GM18861 (cell line): ENCODE data around the gene SP2.

Experiments used
- ATAC-seq: cut with Tn5 transposase; IDR thresholded peaks from one replicate; pipeline ENCODE4 v1.9.1; 2021; ENCODE audit not compliant: unreplicated experiment

The SP2 gene

DNA sequence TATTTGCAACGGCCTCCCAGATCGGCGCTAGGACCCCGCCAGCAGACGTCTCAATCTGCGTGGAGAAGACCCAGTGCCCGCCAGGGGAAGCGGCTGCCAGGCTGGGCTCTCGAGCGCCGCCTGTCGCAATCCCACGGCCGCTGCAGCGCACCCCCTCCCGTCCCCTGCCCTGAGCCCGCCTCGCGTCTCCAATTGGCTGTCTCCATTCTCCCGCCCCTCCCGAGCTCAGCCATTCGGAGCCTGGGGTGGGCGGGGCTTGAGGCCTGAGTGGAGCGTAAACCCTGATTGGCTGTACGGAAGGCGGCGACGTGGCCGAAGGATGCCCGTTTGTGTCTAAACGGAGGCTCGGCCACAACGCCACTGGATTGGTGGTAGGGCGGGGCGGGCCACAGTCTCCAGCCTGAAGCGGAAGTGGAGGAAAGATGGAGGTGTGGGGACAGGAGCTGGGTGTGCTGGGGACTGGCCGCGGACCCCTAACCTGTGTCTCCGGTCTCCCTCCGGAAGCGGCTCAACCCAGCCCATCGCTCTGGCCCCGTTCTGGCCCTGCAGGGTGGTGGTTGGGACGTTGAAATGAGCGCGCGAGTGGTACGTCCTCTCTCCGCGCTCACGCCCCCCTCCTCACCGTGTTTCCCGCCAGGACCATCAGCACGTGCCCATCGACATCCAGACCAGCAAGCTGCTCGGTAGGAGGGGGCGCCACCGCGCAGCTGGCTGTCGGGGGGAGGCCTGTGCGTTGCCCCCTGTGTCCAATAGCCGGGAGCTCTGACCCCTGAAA, 74.9 kb downstream of the SP2 start, which contains the start of gene CDK5RAP3:
Gene CDK5RAP3, plus strand, starts transcription at position 389 of the 775 bp plus-strand sequence. Its CDS starts 34 bp downstream, at position 423.
- ATAC-seq = peak; percentile 96

DNA sequence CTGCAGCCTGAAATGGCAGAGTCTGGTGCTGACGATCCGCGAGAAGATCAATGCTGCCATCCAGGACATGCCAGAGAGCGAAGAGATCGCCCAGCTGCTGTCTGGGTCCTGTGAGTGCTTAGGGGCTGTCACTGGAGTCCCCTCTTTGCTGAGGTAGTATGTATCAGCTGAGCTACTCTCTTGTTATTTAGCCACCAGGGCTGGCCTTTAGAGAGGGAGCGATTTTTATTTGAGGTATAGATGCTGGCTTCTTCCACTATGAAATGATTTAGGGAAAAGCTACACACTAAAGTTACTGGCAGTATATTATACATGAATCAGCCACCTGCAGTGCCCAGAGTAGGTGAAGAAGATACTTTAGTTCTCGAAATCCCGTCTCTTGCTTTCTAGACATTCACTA, 77.5 kb downstream of the SP2 start:
- no peak for ATAC-seq

DNA sequence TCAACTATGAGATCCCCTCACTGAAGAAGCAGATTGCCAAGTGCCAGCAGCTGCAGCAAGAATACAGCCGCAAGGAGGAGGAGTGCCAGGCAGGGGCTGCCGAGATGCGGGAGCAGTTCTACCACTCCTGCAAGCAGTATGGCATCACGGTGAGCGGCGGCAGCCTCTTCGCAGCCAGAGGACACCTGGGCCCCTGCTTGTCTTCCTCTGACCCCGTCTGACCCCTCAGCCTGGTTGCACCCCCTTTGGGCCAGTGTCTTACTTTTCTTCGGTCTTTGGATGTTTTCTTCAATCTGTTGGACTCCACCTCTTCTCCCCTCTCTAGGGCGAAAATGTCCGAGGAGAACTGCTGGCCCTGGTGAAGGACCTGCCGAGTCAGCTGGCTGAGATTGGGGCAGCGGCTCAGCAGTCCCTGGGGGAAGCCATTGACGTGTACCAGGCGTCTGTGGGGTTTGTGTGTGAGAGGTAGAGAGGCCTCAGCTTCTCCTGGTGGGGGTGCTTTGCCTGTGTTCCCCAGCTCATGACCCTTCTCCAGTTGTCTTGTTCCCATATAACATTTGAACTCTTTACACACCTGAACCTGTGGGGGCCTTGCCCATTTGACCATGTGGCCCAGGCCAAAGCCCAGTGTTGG, 79.3 kb downstream of the SP2 start:
- no peak for ATAC-seq

DNA sequence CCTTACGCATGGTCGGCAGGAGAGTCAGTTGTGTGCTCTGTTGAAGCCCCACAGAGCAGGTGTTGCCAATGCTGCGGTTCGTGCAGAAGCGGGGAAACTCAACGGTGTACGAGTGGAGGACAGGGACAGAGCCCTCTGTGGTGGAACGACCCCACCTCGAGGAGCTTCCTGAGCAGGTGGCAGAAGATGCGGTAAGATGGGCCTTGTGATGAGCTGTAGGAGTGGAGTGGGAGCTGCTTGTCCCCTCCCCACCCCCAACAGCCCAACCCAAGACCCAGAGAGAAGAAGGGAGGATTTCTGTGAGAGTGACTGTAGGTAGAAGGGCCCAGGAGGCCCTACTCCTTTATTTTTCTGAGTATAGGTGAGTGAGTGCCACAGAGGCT, 79.8 kb downstream of the SP2 start:
- no peak for ATAC-seq

DNA sequence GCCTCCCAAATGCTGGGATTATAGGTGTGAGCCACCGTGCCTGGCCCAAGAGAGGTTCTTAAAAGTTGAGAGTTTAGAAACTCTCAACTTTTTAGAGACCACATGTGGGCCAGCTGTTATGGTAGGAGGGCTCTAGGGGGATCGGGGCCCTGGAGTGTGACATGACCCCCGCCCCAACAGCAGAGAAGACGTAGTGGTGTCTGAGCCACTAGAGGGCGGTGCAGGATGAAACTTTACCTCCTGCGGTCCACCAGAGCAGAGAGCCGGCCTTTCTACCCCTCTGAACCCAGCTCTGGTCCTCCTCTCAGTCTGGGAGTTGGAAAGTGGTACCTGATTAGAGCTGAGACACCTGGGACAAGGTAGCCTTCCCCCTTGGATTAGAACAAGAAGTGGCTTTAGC, 82.3 kb downstream of the SP2 start:
- ATAC-seq = no peak
